HG03025 (cell line): Measurements from ENCODE around the gene FAM43B.

ENCODE experiments used
- ATAC-seq: cut with Tn5 transposase; IDR thresholded peaks from one replicate; pipeline ENCODE4 v1.9.1; 2021; ENCODE audit warnings: mild to moderate bottlenecking, moderate library complexity; ENCODE audit not compliant: unreplicated experiment, low FRiP score

FAM43B gene

DNA sequence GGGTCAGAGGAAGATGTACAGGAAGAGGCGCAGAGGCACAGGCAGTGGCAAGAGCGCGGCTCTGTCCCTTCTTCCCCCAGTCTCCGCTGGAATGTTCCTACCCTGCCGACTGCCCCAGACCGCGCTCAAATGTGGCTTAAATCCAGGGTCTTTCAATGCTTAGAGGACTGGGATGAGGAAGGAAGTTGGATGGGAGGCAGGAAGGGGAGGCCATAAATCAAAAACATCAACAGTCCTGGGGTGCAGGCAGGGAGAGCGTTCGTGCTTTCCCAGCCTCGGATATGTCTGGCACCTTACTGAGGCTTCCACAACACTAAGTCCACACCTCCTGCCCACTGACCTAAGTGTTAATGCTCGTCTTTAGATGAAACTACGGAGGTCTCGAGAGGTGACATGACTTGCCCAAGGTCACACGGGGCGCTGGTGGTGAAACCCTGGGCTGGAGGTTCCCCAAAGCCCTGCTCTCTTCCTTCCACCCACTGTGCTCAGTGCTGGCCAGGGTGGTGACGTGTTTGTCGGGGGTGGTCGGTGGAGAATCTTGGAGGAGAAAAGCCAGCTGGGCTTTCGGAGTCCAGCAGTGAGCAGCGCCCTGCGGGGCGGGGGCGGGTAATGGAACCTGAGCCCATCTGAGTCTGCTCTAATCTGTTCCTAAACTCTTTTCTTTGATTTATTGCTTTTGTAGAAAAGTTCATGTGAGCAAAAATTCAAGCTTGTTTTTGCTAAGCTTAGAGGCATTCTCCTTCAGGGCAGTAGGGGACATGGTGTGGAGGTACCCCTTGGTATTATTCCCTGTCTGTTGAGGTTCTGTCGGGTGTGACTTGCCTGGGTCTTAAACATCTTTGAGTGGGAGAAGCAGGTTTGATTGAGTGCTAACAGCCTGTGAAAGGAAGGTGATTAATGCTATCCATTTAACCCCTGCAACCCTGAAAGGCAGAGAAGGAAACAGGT, 37.2 kb downstream of the FAM43B start:
- ATAC-seq: no peak

DNA sequence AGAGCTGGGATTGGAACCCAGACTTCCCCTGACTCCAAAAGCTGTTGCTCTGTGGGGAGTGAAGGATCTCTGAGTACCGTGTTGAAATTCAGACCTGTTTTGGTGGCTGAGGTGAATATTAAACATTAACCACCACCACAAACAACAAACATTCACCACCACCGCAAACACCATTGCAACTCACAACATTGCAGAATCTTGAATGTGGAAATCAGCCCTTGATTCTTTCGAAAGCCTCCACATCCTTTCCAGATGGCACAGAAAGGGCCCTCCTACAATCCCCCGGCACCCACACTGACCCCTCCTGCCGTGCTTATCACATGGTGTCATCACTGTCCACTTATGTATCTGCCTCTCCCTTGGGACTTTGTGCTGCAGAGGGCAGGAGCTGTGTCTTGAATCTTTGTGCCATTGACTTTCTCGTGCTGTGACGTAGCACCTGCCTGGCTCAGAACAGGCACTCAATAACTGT, 38.0 kb downstream of the FAM43B start:
- no peak for ATAC-seq

DNA sequence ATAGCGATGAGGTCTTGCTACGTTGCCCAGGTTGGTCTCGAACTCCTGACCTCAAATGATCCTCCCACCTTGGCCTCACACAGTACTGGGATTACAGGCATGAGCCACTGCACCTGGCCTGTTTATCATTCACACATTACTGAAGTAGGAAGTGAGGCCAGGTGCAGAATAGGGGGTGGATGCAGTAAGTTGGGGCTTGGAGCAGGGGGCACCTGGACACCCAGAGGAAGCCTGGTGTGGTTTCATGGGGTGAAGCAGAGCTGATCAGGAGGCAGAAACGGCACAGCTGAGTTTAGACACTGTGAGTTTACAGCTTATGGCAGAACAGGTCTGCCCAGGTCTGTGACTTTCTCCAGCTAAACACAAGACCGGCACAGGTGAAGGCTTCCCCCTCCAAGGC, 41.4 kb downstream of the FAM43B start:
- no peak for ATAC-seq

DNA sequence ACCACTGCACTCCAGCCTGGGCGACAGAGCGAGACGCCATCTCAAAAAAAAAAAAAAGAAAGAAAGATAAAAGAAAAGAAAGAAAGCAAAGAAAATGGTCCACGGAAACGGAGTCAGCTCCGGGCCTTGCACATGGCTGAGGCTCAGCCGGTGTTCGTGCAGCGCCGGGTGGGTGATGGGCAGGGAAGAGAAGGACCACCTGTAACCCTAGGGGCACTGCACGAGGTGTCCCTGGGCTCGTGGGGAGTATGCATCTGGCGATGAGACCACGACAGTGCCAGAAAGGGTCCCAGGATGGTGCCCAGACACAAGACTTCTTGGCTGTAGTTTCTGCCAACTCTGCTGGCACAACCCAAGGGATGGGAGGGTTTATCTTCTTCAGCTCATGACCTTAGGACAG, 42.4 kb downstream of the FAM43B start:
- ATAC-seq: no peak

DNA sequence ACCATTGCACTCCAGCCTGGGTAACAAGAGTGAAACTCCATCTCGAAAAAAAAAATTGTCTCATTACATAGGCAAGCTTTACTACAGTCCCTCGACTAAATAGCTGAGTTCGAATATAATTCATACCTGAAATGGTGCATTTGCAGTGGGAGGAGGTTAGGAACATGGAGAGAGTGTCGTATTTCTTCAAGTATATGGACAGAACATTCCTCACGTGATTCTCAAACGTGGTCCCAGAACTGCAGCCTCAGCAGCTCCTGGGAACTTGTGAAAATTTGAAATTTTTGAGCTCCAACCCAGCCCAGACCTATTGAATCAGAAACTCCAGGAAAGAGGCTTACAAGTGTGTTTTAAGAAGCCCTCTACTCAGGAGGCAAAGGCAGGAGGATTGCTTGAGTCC, 43.7 kb downstream of the FAM43B start:
- ATAC-seq: no peak

DNA sequence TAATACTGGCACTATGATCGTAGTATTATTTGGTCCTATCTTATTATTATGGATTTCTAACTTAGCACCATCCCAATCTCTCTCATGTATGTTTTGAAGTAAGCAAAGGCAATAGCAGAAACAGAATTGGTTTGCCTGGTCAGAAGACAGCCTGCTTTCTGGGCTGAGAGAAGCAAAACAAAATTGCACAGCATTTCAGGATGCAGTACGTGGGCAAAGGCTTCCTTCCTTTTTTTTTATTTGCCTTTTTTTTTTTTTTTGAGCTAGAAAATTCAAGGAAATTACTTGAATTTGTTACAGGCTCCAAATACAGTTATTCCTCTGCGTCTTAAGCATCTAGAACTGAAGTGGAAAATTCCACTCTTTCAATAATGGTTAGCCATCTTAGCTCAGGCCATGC, 45.3 kb downstream of the FAM43B start:
- no peak for ATAC-seq

DNA sequence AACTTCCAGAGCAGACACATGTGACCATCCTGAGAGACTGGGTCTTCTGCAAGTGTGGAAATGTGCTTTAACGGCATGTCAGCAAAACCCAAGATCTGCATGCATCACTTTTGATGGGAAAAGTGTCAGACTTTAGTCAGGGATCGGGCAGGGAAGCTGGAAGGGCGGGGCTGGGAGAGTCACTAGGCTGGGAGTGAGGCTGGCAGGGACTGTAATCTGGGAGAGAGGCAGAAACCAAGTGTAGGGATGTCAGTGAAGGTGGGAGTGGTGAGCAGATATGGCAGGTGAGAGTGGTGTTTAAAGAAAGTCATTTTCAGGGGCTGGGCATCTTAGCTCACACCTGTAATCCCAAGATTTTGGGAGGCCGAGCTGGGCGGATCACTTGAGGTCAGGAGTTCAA, 47.8 kb downstream of the FAM43B start:
- no peak for ATAC-seq

DNA sequence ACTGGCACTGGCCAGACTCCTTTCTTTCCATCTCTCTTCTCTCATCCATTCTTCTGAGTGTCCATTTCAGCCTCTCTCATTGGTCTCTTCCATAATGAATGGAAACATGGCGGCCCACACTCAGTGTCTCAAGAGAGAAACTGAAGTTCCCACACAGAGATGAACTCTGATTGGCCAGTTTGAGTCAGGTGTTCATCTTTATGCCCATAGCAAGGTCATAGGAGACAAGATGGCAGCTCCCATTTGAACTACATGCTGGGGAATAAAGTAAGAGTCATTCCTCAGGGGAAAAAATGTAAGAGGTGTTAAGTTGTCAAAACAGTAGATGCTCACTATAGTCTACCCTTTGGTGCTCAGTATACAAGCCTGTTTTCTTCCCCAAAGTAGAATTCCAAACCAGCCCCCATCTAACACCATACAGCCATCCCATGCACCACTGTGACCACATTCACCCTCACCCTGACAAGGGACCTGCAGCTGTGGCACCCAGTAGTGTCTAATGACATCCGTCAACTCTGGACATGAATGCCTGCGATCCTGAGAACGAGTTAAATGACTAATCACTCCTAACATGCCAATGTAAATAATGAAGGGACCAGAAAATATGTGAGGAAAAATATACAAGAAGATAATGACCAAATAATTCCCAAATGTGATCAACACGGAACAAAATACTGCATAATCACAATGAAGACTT, 48.9 kb downstream of the FAM43B start:
- ATAC-seq: no peak

DNA sequence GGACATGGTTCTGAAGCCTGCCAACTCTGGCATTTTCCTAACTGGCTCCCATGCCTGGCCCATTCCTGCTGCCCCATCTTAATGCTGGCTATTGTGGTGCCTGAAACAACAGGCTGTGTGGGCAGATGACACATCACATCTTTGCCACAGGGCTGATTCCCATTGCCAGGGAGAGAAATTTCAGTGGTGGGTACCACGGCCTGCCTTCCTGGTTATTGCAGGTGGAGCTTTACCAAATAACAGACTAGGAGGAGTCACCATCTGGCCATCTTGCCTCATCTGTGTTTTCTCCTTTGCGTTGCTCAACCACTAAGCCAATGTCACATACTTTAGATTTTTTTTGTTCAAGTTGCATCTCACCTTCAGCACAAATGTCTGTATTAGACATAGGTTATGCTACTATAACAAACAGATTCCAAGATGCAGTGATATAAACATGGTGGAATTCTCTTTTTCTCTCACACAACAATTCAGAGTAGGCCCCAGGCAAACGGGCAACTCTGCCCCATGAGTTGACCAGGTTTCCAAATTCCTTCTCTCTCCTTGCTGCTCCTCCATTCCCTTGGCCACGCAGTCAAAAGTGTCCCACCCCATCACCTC, 50.6 kb downstream of the FAM43B start:
- no peak for ATAC-seq

DNA sequence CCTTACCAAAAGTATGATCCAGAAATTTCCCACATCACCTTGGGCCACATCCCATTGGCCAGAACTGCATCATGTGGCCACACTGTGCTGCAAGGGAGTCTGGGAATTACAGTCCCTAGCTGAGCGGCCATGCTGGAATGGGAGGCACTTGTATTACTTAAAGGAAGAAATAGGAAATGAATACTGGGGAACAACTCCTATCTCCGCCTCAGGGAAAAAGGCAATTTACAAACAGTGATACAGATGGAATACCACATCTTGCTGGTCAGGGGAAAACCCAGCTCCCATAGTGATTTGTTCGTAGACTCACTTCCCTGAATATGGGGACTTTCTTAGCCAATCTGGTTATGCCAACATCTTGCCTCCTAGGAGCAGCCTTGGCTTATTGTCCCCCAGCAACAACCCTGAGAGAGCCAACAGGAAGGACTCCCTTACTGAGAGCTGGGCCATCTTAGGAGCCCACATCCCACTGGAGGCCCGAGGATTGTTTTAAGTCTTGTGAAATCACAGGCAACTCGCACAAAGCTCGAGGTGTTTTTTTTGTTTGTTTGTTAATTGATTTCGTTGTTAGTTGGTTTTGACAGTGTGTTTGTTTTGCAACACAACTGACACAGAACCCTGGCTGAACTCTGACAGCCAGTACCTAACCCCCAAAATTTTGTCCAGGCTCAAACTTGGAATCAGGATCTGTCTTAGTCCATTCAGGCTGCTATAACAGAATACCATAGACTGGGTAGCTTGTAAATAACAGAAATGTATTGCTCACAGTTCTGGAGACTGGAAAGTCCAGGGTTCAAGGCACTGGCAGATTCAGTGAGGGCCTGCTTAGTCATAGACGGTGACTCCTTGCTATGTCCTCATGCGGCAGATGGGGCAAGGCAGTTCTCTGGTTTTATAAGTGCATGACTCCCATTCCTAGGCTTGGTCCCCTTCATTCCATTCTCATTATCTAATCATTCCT, 51.4 kb downstream of the FAM43B start:
- no peak for ATAC-seq
